ENCODE data around the gene MCU. TPM values are rescaled to one million over a fixed set of nuclear protein-coding genes. Genes with fewer than 3 reads are reported as not detected.
"Not testable (repeated sequence)": the region's sequence is repeated elsewhere in the genome, so short reads cannot be mapped to it uniquely, and the experiment has no call there.

Gene MCU
- total RNA-seq, 3 donors from 2014 or later (not counting 1 experiment from before 2014, with no cell fraction given) = 13.1 to 15.6 (median 14.1) TPM

GRCh38 chr10:72663971-72664370 is 28.0 kb upstream of the MCU start:
- DNase-seq (no peak), ATAC-seq (no peak)
- Mint-ChIP-seq H3K4me1 (no peaks in the 10 kb centered on the region), H3K9me3 (no peaks in the 10 kb centered on the region), H3K27me3 (ENCODE audit: low read depth in 2 of 2) (peaks cover 0 to 12% of the 10 kb centered on the region in 2 donors), H3K4me3 (no peak overlapping the region), H3K36me3 (no peaks in the 10 kb centered on the region), H3K27ac (no peak overlapping the region)
- H3K9me3 ChIP-seq (ENCODE audit: control insufficient read depth, insufficient read depth, low read length) = no peaks in the 10 kb centered on the region
- no peak overlapping the region for H3K27ac ChIP-seq (ENCODE audit: low read length)
- H3K4me1 ChIP-seq (ENCODE audit: control insufficient read depth, insufficient read depth, low read length) = no peaks in the 10 kb centered on the region
- H3K4me3 ChIP-seq (ENCODE audit: low read length) = no peak overlapping the region
- H3K27me3 ChIP-seq (ENCODE audit: control insufficient read depth, insufficient read depth, low read length) = no peaks in the 10 kb centered on the region
- intact Hi-C loops (cut with micrococcal nuclease) = no loop called here
- H3K36me3 ChIP-seq (ENCODE audit: control insufficient read depth, insufficient read depth, low read length) = no peaks in the 10 kb centered on the region
- TF ChIP-seq, protein P1, sequence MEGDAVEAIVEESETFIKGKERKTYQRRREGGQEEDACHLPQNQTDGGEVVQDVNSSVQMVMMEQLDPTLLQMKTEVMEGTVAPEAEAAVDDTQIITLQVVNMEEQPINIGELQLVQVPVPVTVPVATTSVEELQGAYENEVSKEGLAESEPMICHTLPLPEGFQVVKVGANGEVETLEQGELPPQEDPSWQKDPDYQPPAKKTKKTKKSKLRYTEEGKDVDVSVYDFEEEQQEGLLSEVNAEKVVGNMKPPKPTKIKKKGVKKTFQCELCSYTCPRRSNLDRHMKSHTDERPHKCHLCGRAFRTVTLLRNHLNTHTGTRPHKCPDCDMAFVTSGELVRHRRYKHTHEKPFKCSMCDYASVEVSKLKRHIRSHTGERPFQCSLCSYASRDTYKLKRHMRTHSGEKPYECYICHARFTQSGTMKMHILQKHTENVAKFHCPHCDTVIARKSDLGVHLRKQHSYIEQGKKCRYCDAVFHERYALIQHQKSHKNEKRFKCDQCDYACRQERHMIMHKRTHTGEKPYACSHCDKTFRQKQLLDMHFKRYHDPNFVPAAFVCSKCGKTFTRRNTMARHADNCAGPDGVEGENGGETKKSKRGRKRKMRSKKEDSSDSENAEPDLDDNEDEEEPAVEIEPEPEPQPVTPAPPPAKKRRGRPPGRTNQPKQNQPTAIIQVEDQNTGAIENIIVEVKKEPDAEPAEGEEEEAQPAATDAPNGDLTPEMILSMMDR (IDR thresholded peaks at IDR 0.05) = no peak

DNA sequence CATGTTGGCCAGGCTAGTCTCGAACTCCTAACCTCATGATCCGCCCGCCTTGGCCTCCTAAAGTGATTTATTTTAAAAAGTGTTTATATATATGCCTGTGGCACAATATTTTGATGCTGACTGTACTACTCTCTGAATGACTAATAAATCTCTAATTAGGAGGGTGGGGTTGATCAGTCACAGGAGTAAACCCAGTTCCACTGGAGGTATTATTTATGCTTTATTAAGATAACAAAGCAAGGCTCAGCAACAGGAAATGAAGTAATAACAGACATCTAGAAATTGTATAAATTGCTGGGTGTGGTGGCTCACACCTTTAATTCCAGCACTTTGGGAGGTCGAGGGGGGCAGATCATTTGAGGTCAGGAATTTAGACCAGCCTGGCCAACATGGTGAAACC is 26.0 kb upstream of the MCU start:
- Histone ChIP-seq H3K27ac (ENCODE audit: low read length) (no peak overlapping the region), H3K27me3 (ENCODE audit: control insufficient read depth, insufficient read depth, low read length) (no peaks in the 10 kb centered on the region), H3K36me3 (ENCODE audit: control insufficient read depth, insufficient read depth, low read length) (no peaks in the 10 kb centered on the region), H3K4me3 (ENCODE audit: low read length) (no peak overlapping the region), H3K4me1 (ENCODE audit: control insufficient read depth, insufficient read depth, low read length) (no peaks in the 10 kb centered on the region), H3K9me3 (ENCODE audit: control insufficient read depth, insufficient read depth, low read length) (no peaks in the 10 kb centered on the region)
- Mint-ChIP-seq H3K4me1 (no peaks in the 10 kb centered on the region), H3K9me3 (no peaks in the 10 kb centered on the region), H3K27ac (no peak overlapping the region), H3K36me3 (no peaks in the 10 kb centered on the region), H3K27me3 (ENCODE audit: low read depth in 2 of 2) (peaks cover 0 to 10% of the 10 kb centered on the region in 2 donors), H3K4me3 (no peak overlapping the region)
- no peak for DNase-seq
- TF ChIP-seq, protein P1 (IDR thresholded peaks at IDR 0.05) = no peak
- ATAC-seq = no peak
- intact Hi-C loops (cut with micrococcal nuclease) = no loop called here
- WGBS (ENCODE audit: insufficient coverage) = 72% methylated on average over 4 of the region's 4 CpGs

DNA sequence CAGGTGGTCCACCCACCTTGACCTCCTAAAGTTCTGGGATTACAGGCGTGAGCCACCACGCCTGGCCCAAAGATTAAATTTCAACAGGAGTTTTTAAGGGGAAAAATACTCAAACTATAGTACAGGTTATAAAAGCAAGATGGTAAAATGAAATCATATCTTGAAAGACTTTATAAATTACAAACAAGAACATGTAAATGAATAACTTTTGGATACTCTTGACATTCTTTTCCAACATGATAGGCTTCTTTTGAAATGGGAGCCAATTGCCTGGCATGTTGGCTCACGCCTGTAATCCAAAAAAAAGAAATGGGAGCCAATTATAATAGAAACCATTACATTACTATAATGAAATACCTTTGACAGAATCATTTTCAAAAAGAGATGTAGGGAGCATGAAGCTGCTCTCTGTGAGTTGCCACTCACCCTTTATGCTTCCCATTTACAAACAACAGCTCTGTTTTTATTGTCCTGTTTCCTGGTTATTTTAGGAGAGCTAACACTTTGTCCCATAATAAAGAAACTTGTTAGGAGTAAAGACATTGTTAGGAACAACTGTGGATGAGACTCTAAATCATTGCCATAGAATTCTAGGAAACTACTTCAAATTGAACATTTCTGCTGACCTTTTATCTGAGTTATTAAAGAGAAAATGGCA is 24.6 kb upstream of the MCU start:
- no peaks in the 10 kb centered on the region for H3K4me1 Mint-ChIP-seq
- H3K36me3 Mint-ChIP-seq = no peaks in the 10 kb centered on the region
- no peak overlapping the region for H3K27ac Mint-ChIP-seq
- H3K4me3 ChIP-seq (ENCODE audit: low read length) = no peak overlapping the region
- intact Hi-C loops (cut with micrococcal nuclease) = no loop called here
- no peaks in the 10 kb centered on the region for H3K9me3 Mint-ChIP-seq
- WGBS (ENCODE audit: insufficient coverage) = 93% methylated on average over 3 of the region's 3 CpGs
- ATAC-seq = no peak
- no peaks in the 10 kb centered on the region for H3K27me3 ChIP-seq (ENCODE audit: control insufficient read depth, insufficient read depth, low read length)
- no peaks in the 10 kb centered on the region for H3K36me3 ChIP-seq (ENCODE audit: control insufficient read depth, insufficient read depth, low read length)
- no peak overlapping the region for H3K27ac ChIP-seq (ENCODE audit: low read length)
- H3K4me1 ChIP-seq (ENCODE audit: control insufficient read depth, insufficient read depth, low read length) = no peaks in the 10 kb centered on the region
- no peaks in the 10 kb centered on the region for H3K9me3 ChIP-seq (ENCODE audit: control insufficient read depth, insufficient read depth, low read length)
- H3K4me3 Mint-ChIP-seq = no peak overlapping the region
- peaks cover 2 to 7% of the 10 kb centered on the region in 2 donors for H3K27me3 Mint-ChIP-seq (ENCODE audit: low read depth in 2 of 2)
- DNase-seq = no peak
- TF ChIP-seq, protein P1 (IDR thresholded peaks at IDR 0.05) = no peak

DNA sequence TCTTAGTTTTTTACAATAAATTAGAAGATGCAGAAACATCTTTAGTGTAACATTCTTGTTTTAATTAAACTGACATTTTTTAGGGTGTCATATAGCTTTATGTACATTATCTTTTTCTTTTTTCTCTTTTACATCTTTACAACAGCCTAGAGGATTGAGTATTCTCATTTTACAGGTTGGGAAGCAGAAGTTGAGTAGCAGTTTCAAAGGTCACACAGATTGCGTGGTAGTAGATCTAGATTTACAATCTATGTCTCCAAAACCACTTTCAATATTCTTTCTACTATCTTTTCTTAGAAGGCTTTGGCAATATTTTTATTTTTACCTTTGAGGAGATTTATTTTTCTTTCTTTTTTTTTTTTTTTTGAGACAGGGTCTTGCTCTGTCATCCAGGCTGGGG is 18.7 kb upstream of the MCU start:
- no peak overlapping the region for H3K4me3 Mint-ChIP-seq
- TF ChIP-seq, protein P1 (IDR thresholded peaks at IDR 0.05) = no peak
- no CpG with 5 or more reads among the region's 1 CpG for WGBS (ENCODE audit: insufficient coverage)
- H3K4me1 Mint-ChIP-seq = peaks cover 0 to 6% of the 10 kb centered on the region in 2 donors
- Histone ChIP-seq H3K4me3 (ENCODE audit: low read length) (no peak overlapping the region), H3K36me3 (ENCODE audit: control insufficient read depth, insufficient read depth, low read length) (no peaks in the 10 kb centered on the region), H3K4me1 (ENCODE audit: control insufficient read depth, insufficient read depth, low read length) (no peaks in the 10 kb centered on the region), H3K27me3 (ENCODE audit: control insufficient read depth, insufficient read depth, low read length) (no peaks in the 10 kb centered on the region), H3K27ac (ENCODE audit: low read length) (no peak overlapping the region), H3K9me3 (ENCODE audit: control insufficient read depth, insufficient read depth, low read length) (no peaks in the 10 kb centered on the region)
- H3K27ac Mint-ChIP-seq = no peak overlapping the region
- peaks cover under 1 to 4% of the 10 kb centered on the region in 2 donors for H3K27me3 Mint-ChIP-seq (ENCODE audit: low read depth in 2 of 2)
- DNase-seq = no peak
- H3K9me3 Mint-ChIP-seq = no peaks in the 10 kb centered on the region
- no peaks in the 10 kb centered on the region for H3K36me3 Mint-ChIP-seq
- intact Hi-C loops (cut with micrococcal nuclease) = no loop called here
- no peak for ATAC-seq

GRCh38 chr10:72674174-72674573 is 17.8 kb upstream of the MCU start:
- H3K27me3 Mint-ChIP-seq (ENCODE audit: low read depth in 2 of 2); ATAC-seq; H3K9me3 Mint-ChIP-seq; H3K27me3 ChIP-seq (ENCODE audit: control insufficient read depth, insufficient read depth, low read length); H3K4me3 ChIP-seq (ENCODE audit: low read length); H3K9me3 ChIP-seq (ENCODE audit: control insufficient read depth, insufficient read depth, low read length); H3K36me3 ChIP-seq (ENCODE audit: control insufficient read depth, insufficient read depth, low read length); H3K4me1 ChIP-seq (ENCODE audit: control insufficient read depth, insufficient read depth, low read length); DNase-seq; H3K27ac Mint-ChIP-seq; H3K27ac ChIP-seq (ENCODE audit: low read length); H3K36me3 Mint-ChIP-seq; intact Hi-C loops (cut with micrococcal nuclease); H3K4me3 Mint-ChIP-seq; H3K4me1 Mint-ChIP-seq: not testable (repeated sequence)
- WGBS (ENCODE audit: insufficient coverage) = 100% methylated on average over 2 of the region's 5 CpGs

All from natural killer cell (primary cell).